Upper lobe of left lung (tissue), 4 donors: Measurements from ENCODE around the gene BCL2.

ENCODE experiments used
- EP300 ChIP-seq, 4 donors: sonication (generic); formaldehyde crosslinking; IDR thresholded peaks; one replicate each; pipeline ENCODE4 v1.5.1; 2017; ENCODE audit warnings: antibody characterized with exemption in 4 of 4, control low read depth in 2 of 4
- POLR2A ChIP-seq, 4 donors: fragments of 450-650 bp; IDR thresholded peaks; one replicate each; pipeline ENCODE4 v1.5.1; 2016 to 2017; ENCODE audit warnings: antibody characterized with exemption in 4 of 4, mild to moderate bottlenecking in 2 of 4
- POLR2AphosphoS5 ChIP-seq, 2 donors: sonication (generic); formaldehyde crosslinking; IDR thresholded peaks; one replicate each; pipeline ENCODE4 v1.5.1; 2017; ENCODE audit warnings: antibody characterized with exemption in 2 of 2
- TF ChIP-seq, protein P1 (sequence below), 6 experiments: fragments of 450-650 bp in 4 of 6; fragments of 200-600 bp in 2 of 6; sonication (generic) in 2 of 6; IDR thresholded peaks; one replicate each; pipeline ENCODE4 v1.5.1; 2016 to 2019; ENCODE audit warnings: antibody characterized with exemption in 6 of 6

DNA sequence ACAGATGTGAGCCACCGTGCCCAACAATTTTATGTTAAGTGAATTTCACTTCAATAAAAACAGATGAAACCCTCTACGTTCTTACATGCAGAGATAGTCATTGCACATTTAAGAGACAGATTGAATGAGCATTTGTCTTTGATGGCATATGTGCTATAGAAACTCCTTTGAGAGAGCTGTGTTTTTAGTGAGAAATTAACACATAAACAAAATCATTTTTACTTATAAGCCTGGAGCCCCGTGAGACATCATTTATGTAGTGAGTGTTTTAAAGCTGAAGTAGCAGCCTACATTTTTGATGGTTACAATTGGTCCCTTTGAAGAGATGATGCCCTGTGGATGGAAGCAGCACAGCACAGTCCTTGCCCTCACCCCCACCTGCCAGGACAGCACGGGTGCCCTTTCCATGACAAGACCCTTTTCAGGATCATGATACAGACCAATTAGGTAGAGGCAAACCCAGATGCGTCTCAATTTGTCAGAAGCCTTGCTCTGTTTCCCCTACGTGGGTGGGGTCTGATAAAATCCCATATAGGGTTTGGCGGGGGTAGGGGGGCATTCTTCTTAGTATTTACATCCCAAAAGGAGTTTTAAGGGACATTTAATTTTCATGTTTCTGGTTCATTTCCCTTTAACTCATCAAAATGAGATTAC lies 237.1 kb downstream of the BCL2 start:
- TF ChIP-seq, protein P1, sequence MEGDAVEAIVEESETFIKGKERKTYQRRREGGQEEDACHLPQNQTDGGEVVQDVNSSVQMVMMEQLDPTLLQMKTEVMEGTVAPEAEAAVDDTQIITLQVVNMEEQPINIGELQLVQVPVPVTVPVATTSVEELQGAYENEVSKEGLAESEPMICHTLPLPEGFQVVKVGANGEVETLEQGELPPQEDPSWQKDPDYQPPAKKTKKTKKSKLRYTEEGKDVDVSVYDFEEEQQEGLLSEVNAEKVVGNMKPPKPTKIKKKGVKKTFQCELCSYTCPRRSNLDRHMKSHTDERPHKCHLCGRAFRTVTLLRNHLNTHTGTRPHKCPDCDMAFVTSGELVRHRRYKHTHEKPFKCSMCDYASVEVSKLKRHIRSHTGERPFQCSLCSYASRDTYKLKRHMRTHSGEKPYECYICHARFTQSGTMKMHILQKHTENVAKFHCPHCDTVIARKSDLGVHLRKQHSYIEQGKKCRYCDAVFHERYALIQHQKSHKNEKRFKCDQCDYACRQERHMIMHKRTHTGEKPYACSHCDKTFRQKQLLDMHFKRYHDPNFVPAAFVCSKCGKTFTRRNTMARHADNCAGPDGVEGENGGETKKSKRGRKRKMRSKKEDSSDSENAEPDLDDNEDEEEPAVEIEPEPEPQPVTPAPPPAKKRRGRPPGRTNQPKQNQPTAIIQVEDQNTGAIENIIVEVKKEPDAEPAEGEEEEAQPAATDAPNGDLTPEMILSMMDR (IDR thresholded peaks at IDR 0.05): no peak
- TF ChIP-seq EP300 (IDR thresholded peaks at IDR 0.05) (no peak), POLR2A (IDR thresholded peaks at IDR 0.05) (no peak), POLR2AphosphoS5 (IDR thresholded peaks at IDR 0.05) (no peak)
